ENCODE measurements around the gene RAX2. TPM values are rescaled to one million over a fixed set of nuclear protein-coding genes. Genes with fewer than 3 reads are reported as not detected.

RAX2 gene
- total and polyA plus RNA-seq, 2 donors (not counting 3 experiments of a cell fraction or from before 2014, with no cell fraction given), result not detected

DNA sequence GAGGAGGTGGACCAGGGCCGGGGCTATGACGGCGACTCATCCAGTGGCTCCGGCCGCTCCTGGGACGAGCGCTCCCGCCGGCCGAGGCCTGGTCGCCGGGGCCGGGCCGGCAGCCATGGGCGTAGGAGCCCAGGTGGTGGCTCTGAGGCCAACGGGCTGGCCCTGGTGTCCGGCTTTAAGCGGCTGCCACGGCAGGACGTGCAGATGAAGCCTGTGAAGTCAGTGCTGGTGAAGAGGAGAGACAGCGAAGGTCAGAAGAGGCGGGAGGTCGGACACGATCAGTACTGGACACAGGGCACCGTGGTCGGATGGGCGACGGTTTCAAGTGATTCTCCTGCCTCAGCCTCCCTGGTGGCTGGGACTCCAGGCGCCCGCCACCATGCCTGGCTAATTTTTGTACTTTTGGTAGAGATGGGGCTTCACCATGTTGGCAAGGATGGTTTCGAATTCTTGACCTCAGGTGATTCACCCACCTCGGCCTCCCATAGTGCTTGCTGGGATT is 41.5 kb downstream of the RAX2 start:
- intact Hi-C loops (cut with micrococcal nuclease), result no loop called here
- Histone ChIP-seq H3K9ac (replicated peaks; ENCODE audit: extremely low read depth, insufficient read depth, low read length) (no peak overlapping the region), H3K9me3 (replicated peaks; ENCODE audit: control insufficient read depth, insufficient read depth, low read length) (no peaks in the 10 kb centered on the region), H3K4me2 (ENCODE audit: insufficient read depth, low read length) (no peak overlapping the region), H2AFZ (ENCODE audit: low read depth, low read length) (no peak overlapping the region), H3K9me1 (replicated peaks; ENCODE audit: control insufficient read depth, extremely low read depth, insufficient read depth, low read length) (no peaks in the 10 kb centered on the region), H4K20me1 (replicated peaks; ENCODE audit: control insufficient read depth, extremely low read depth, insufficient read depth, low read length) (no peaks in the 10 kb centered on the region), H3K27me3 (ENCODE audit: control insufficient read depth in 2 of 2, insufficient read depth in 2 of 2, low read length in 2 of 2) (no peaks in the 10 kb centered on the region), H3K4me3 (replicated peaks in 1 of 3; ENCODE audit: insufficient read depth in 1 of 3, low read depth in 1 of 3, low read length in 3 of 3) (no peak overlapping the region), H3K27ac (ENCODE audit: insufficient read depth, low read depth, low read length) (no peak overlapping the region), H3K79me2 (ENCODE audit: control insufficient read depth, insufficient read depth, low read length) (no peaks in the 10 kb centered on the region), H3K4me1 (ENCODE audit: control insufficient read depth, extremely low read depth, insufficient read depth, low read length) (no peaks in the 10 kb centered on the region), H3K36me3 (ENCODE audit: control insufficient read depth in 2 of 2, extremely low read depth in 1 of 2, insufficient read depth in 2 of 2, low read length in 2 of 2) (no peaks in the 10 kb centered on the region)
- ChIA-PET POLR2A (no interaction called here), CTCF (interaction anchor here (1.0 kb wide), 1 partner anchor 91 kb away, joined by 4 read pairs; no protein-coding TSS in a partner anchor)
- dilution Hi-C loops (cut with MboI; ENCODE audit: extremely low pct_ligation_motif_present, low sequenced_read_pairs), result no loop called here
- FAIRE-seq (no peak), DNase-seq (ENCODE audit: low read depth, low spot score) (no peak)
- BruUV-seq (replicated peaks), result no TSS peak
- TF ChIP-seq POLR2AphosphoS5 (IDR thresholded peaks at IDR 0.05; ENCODE audit: insufficient read depth, low read depth, low read length) (no peak), POLR2A (IDR thresholded peaks at IDR 0.05; ENCODE audit: low read depth, low read length) (no peak), FOS (IDR thresholded peaks at IDR 0.05; ENCODE audit: borderline replicate concordance, insufficient read depth, low read length) (no peak), MAX (IDR thresholded peaks at IDR 0.05; ENCODE audit: insufficient read depth, insufficient read length) (no peak)
- TF ChIP-seq, protein P1, sequence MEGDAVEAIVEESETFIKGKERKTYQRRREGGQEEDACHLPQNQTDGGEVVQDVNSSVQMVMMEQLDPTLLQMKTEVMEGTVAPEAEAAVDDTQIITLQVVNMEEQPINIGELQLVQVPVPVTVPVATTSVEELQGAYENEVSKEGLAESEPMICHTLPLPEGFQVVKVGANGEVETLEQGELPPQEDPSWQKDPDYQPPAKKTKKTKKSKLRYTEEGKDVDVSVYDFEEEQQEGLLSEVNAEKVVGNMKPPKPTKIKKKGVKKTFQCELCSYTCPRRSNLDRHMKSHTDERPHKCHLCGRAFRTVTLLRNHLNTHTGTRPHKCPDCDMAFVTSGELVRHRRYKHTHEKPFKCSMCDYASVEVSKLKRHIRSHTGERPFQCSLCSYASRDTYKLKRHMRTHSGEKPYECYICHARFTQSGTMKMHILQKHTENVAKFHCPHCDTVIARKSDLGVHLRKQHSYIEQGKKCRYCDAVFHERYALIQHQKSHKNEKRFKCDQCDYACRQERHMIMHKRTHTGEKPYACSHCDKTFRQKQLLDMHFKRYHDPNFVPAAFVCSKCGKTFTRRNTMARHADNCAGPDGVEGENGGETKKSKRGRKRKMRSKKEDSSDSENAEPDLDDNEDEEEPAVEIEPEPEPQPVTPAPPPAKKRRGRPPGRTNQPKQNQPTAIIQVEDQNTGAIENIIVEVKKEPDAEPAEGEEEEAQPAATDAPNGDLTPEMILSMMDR (IDR thresholded peaks at IDR 0.05; ENCODE audit: extremely low read depth in 1 of 2, insufficient read depth in 1 of 2, low read depth in 1 of 2, low read length in 2 of 2), result no peak
